H9 (cell line): Measurements from ENCODE around the gene SLC25A25. TPM values are rescaled to one million over a fixed set of nuclear protein-coding genes. Genes with fewer than 3 reads are reported as not detected.

Experiments
- DNase-seq: peaks from one replicate; pipeline ENCODE4 v3.0.0-alpha.2; 2017
- H2AFZ ChIP-seq: one replicate; pipeline ENCODE4 v1.6.1; 2013; ENCODE audit warnings: mild to moderate bottlenecking, low read length, control low read depth, moderate library complexity
- H2AK5ac ChIP-seq: 2 replicates; pipeline ENCODE4 v1.6.1; 2013; ENCODE audit warnings: low read length, control low read depth, mixed read lengths; ENCODE audit not compliant: insufficient read length
- H2BK120ac ChIP-seq: one replicate; pipeline ENCODE4 v1.6.1; 2013; ENCODE audit warnings: low read depth, mild to moderate bottlenecking, low read length, control low read depth, inconsistent platforms; ENCODE audit not compliant: poor library complexity, severe bottlenecking
- H2BK12ac ChIP-seq: 2 replicates; pipeline ENCODE4 v1.6.1; 2013; ENCODE audit warnings: low read length, control low read depth, mixed read lengths, low read depth; ENCODE audit not compliant: insufficient read length
- H2BK15ac ChIP-seq: 2 replicates; pipeline ENCODE4 v1.6.1; 2013; ENCODE audit warnings: low read depth, low read length, control low read depth
- H2BK20ac ChIP-seq: one replicate; pipeline ENCODE4 v1.6.1; 2013; ENCODE audit warnings: low read depth, mild to moderate bottlenecking, low read length, control low read depth, inconsistent platforms; ENCODE audit not compliant: poor library complexity, severe bottlenecking
- H2BK5ac ChIP-seq: 2 replicates; pipeline ENCODE4 v1.6.1; 2013; ENCODE audit warnings: low read length, control low read depth, mixed read lengths; ENCODE audit not compliant: insufficient read length
- H3K14ac ChIP-seq: 2 replicates; pipeline ENCODE4 v1.6.1; 2013; ENCODE audit warnings: low read length, control low read depth; ENCODE audit not compliant: insufficient read depth
- H3K18ac ChIP-seq: 2 replicates; pipeline ENCODE4 v1.6.1; 2013; ENCODE audit warnings: low read depth, mild to moderate bottlenecking, mixed read lengths, low read length, control low read depth; ENCODE audit not compliant: insufficient read length
- H3K23ac ChIP-seq: 2 replicates; pipeline ENCODE4 v1.6.1; 2013; ENCODE audit warnings: low read length, control low read depth, mixed read lengths, low read depth; ENCODE audit not compliant: insufficient read length
- H3K23me2 ChIP-seq: 2 replicates; pipeline ENCODE4 v1.6.1; 2013; ENCODE audit warnings: low read depth, mild to moderate bottlenecking, mixed read lengths, low read length, control low read depth; ENCODE audit not compliant: insufficient read length, poor library complexity, severe bottlenecking
- H3K27ac ChIP-seq: 2 replicates; pipeline ENCODE4 v1.5.1; 2013; ENCODE audit warnings: low read length, control low read depth, mixed read lengths, low read depth; ENCODE audit not compliant: insufficient read length
- H3K27me3 ChIP-seq: 2 replicates; pipeline ENCODE4 v1.6.1; 2013; ENCODE audit warnings: low read length, control low read depth, inconsistent platforms; ENCODE audit not compliant: insufficient read depth
- H3K4ac ChIP-seq: 2 replicates; pipeline ENCODE4 v1.6.1; 2013; ENCODE audit warnings: low read depth, mild to moderate bottlenecking, control low read depth, inconsistent platforms, low read length, moderate library complexity
- H3K4me1 ChIP-seq: 2 replicates; pipeline ENCODE4 v1.6.1; 2013; ENCODE audit warnings: low read length, control low read depth, inconsistent platforms; ENCODE audit not compliant: insufficient read depth
- H3K4me2 ChIP-seq: 2 replicates; pipeline ENCODE4 v1.6.1; 2013; ENCODE audit warnings: low read length, control low read depth, mixed read lengths; ENCODE audit not compliant: insufficient read length, insufficient read depth
- H3K56ac ChIP-seq: 2 replicates; pipeline ENCODE4 v1.6.1; 2013; ENCODE audit warnings: low read depth, mild to moderate bottlenecking, mixed read lengths, low read length, control low read depth; ENCODE audit not compliant: insufficient read length
- H3K79me1 ChIP-seq: 2 replicates; pipeline ENCODE4 v1.6.1; 2013; ENCODE audit warnings: low read depth, mild to moderate bottlenecking, moderate library complexity, low read length, control low read depth, inconsistent platforms; ENCODE audit not compliant: insufficient read depth, poor library complexity, severe bottlenecking
- H3K79me2 ChIP-seq: 2 replicates; pipeline ENCODE4 v1.6.1; 2013; ENCODE audit warnings: low read length, control low read depth, inconsistent platforms; ENCODE audit not compliant: insufficient read depth
- H3K9ac ChIP-seq: 2 replicates; pipeline ENCODE4 v1.6.1; 2013; ENCODE audit warnings: low read length, control low read depth, mixed read lengths; ENCODE audit not compliant: insufficient read length; ENCODE audit errors: extremely low read depth
- H3K9me3 ChIP-seq: one replicate; pipeline ENCODE4 v1.6.1; 2013; ENCODE audit warnings: low read depth, low read length, inconsistent platforms; ENCODE audit not compliant: control insufficient read depth
- H3T11ph ChIP-seq: one replicate; pipeline ENCODE4 v1.6.1; 2013; ENCODE audit warnings: mild to moderate bottlenecking, low read length, control low read depth, inconsistent platforms
- H4K20me1 ChIP-seq: one replicate; pipeline ENCODE4 v1.6.1; 2013; ENCODE audit not compliant: control insufficient read depth, insufficient read length, insufficient read depth
- H4K5ac ChIP-seq: 2 replicates; pipeline ENCODE4 v1.6.1; 2013; ENCODE audit warnings: low read depth, mild to moderate bottlenecking, mixed read lengths, low read length, control low read depth; ENCODE audit not compliant: insufficient read length
- H4K8ac ChIP-seq: replicated peaks from 2 replicates; pipeline ENCODE4 v1.6.1; 2013; ENCODE audit warnings: low read length, control low read depth, mixed read lengths, low read depth; ENCODE audit not compliant: insufficient read length
- H4K91ac ChIP-seq: 2 replicates; pipeline ENCODE4 v1.6.1; 2013; ENCODE audit warnings: low read depth, mild to moderate bottlenecking, moderate library complexity, mixed read lengths, low read length, control low read depth; ENCODE audit not compliant: insufficient read length
- H3K27ac Mint-ChIP-seq, 3 experiments: 2 replicates in 2 of 3; 3 replicates in 1 of 3; pipeline ENCODE4 v1.8.0; 2020 to 2021; ENCODE audit warnings: mixed read lengths in 3 of 3, mild to moderate bottlenecking in 1 of 3, moderate library complexity in 1 of 3
- H3K27me3 Mint-ChIP-seq: 2 replicates; pipeline ENCODE4 v1.8.0; 2021; ENCODE audit warnings: low read depth, mild to moderate bottlenecking, moderate library complexity, mixed read lengths
- H3K36me3 Mint-ChIP-seq, 3 experiments: 2 replicates in 2 of 3; 3 replicates in 1 of 3; pipeline ENCODE4 v1.8.0; 2020 to 2021; ENCODE audit warnings: low read depth in 3 of 3, mixed read lengths in 3 of 3; ENCODE audit not compliant: insufficient read depth in 1 of 3
- H3K4me1 Mint-ChIP-seq, 2 experiments: 2 replicates each; pipeline ENCODE4 v1.8.0; 2020; ENCODE audit warnings: mixed read lengths in 2 of 2
- H3K4me3 Mint-ChIP-seq, 2 experiments: 2 replicates in 1 of 2; 3 replicates in 1 of 2; pipeline ENCODE4 v1.8.0; 2020 to 2021; ENCODE audit warnings: mild to moderate bottlenecking in 2 of 2, mixed read lengths in 2 of 2, moderate library complexity in 1 of 2
- H3K9me3 Mint-ChIP-seq, 2 experiments: 2 replicates in 1 of 2; 3 replicates in 1 of 2; pipeline ENCODE4 v1.8.0; 2020; ENCODE audit warnings: mild to moderate bottlenecking in 2 of 2, mixed read lengths in 2 of 2, moderate library complexity in 1 of 2
- WGBS: extraction: QIAGEN DNeasy Blood & Tissue Kit; methylation state at CpG from one replicate; pipeline ENCODE4 v1.1.7; 2013; ENCODE audit warnings: missing lambda C conversion rate, low lambda C conversion rate, mixed read lengths; ENCODE audit not compliant: insufficient read length; ENCODE audit errors: extremely low coverage; 5-methylcytosine and 5-hydroxymethylcytosine counted together
- total RNA-seq: library from RNA; stranded (reverse); gene quantifications from 2 replicates; pipeline ENCODE4 v1.2.1, GENCODE V29; 2021
- TF ChIP-seq, protein P1 (sequence below): fragments of 200-600 bp; sonication (generic); conservative IDR thresholded peaks from 3 replicates; pipeline ENCODE4 v1.8.0; 2021; ENCODE audit warnings: antibody characterized with exemption, mild to moderate bottlenecking

Gene SLC25A25
- total RNA-seq, 1 experiment from 2014 or later: 16.9 TPM

DNA sequence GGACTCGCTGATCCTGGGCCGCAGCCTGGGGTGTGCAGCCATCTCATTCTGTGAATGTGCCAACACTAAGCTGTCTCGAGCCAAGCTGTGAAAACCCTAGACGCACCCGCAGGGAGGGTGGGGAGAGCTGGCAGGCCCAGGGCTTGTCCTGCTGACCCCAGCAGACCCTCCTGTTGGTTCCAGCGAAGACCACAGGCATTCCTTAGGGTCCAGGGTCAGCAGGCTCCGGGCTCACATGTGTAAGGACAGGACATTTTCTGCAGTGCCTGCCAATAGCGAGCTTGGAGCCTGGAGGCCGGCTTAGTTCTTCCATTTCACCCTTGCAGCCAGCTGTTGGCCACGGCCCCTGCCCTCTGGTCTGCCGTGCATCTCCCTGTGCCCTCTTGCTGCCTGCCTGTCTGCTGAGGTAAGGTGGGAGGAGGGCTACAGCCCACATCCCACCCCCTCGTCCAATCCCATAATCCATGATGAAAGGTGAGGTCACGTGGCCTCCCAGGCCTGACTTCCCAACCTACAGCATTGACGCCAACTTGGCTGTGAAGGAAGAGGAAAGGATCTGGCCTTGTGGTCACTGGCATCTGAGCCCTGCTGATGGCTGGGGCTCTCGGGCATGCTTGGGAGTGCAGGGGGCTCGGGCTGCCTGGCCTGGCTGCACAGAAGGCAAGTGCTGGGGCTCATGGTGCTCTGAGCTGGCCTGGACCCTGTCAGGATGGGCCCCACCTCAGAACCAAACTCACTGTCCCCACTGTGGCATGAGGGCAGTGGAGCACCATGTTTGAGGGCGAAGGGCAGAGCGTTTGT lies 39.6 kb downstream of the SLC25A25 start:
- Histone ChIP-seq H3K4me2 (no peak overlapping the region), H3K56ac (no peak overlapping the region), H4K20me1 (no peaks in the 10 kb centered on the region), H3K79me1 (no peaks in the 10 kb centered on the region), H2BK5ac (no peak overlapping the region), H4K8ac (no peak overlapping the region), H2AFZ (no peak overlapping the region), H3K14ac (no peak overlapping the region), H2BK12ac (no peak overlapping the region), H4K5ac (no peak overlapping the region), H3K18ac (no peak overlapping the region), H2AK5ac (no peak overlapping the region), H3K23ac (no peak overlapping the region), H4K91ac (no peak overlapping the region), H3K23me2 (no peaks in the 10 kb centered on the region), H2BK120ac (no peak overlapping the region), H3K79me2 (no peaks in the 10 kb centered on the region), H2BK20ac (no peak overlapping the region), H3K9me3 (no peaks in the 10 kb centered on the region), H3K27me3 (no peaks in the 10 kb centered on the region), H3K27ac (no peak overlapping the region), H2BK15ac (no peak overlapping the region), H3K4ac (no peak overlapping the region), H3K4me1 (no peaks in the 10 kb centered on the region), H3T11ph (no peak overlapping the region), H3K9ac (no peak overlapping the region)
- Mint-ChIP-seq H3K4me1 (peaks cover 0 to 12% of the 10 kb centered on the region in 2 experiments; a peak in 3 of 4 replicates), H3K27me3 (no peaks in the 10 kb centered on the region), H3K27ac (peak overlapping the region; percentile 49 to 88 (median 67); a peak in 6 of 7 replicates), H3K36me3 (peaks cover 16 to 68% (median 46%) of the 10 kb centered on the region in 3 experiments; a peak in 6 of 7 replicates), H3K4me3 (no peak overlapping the region), H3K9me3 (no peaks in the 10 kb centered on the region)
- no peak for DNase-seq
- no CpG with 5 or more reads among the region's 18 CpGs for WGBS
- TF ChIP-seq, protein P1, sequence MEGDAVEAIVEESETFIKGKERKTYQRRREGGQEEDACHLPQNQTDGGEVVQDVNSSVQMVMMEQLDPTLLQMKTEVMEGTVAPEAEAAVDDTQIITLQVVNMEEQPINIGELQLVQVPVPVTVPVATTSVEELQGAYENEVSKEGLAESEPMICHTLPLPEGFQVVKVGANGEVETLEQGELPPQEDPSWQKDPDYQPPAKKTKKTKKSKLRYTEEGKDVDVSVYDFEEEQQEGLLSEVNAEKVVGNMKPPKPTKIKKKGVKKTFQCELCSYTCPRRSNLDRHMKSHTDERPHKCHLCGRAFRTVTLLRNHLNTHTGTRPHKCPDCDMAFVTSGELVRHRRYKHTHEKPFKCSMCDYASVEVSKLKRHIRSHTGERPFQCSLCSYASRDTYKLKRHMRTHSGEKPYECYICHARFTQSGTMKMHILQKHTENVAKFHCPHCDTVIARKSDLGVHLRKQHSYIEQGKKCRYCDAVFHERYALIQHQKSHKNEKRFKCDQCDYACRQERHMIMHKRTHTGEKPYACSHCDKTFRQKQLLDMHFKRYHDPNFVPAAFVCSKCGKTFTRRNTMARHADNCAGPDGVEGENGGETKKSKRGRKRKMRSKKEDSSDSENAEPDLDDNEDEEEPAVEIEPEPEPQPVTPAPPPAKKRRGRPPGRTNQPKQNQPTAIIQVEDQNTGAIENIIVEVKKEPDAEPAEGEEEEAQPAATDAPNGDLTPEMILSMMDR: no peak
